ENCODE results near the gene HFE.

The HFE gene

DNA sequence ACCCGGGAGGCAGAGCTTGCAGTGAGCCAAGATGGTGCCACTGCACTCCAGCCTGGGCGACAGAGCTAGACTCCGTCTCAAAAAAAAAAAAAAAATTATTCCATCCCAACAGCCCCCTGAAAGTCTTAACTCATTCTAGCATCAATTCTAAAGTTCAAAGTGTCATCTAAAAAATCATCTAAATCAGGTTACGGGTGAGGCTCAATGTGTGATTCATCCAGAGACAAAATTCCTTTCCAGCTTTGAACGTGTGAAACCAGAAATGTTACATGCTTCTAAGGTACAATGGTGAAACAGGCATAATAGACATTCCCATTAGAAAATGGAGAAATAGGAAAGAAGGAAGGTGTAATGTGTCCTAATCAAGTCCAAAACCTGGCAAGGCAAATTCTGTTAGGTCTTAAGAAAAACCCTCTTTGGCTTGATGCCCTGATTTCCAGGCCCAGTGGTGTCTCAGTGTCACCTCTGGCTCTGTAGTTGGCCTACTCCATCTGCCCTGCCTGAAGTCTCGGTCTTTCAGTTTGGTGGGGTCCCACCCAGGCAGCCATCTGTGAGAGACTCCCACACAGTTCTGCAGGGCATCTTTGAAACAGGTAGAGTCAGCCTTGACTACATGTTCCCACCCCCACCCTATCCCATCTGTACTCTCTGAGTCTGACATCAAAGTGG, 43.5 kb downstream of the HFE start:
- peaks cover 4% of the 10 kb centered on the region for H3K36me3 ChIP-seq (ENCODE audit: control insufficient read depth, insufficient read depth, low read length)
- H3K9ac ChIP-seq (ENCODE audit: low read length): no peak overlapping the region
- H3K9me3 ChIP-seq (ENCODE audit: control insufficient read depth, low read length): no peaks in the 10 kb centered on the region
- no peaks in the 10 kb centered on the region for H3K27me3 ChIP-seq (ENCODE audit: control insufficient read depth, insufficient read depth, low read length)
- H3K4me3 ChIP-seq (ENCODE audit: low read length): no peak overlapping the region
- H3K4me1 ChIP-seq (ENCODE audit: control insufficient read depth, insufficient read depth, low read length): peaks cover 18% of the 10 kb centered on the region

DNA sequence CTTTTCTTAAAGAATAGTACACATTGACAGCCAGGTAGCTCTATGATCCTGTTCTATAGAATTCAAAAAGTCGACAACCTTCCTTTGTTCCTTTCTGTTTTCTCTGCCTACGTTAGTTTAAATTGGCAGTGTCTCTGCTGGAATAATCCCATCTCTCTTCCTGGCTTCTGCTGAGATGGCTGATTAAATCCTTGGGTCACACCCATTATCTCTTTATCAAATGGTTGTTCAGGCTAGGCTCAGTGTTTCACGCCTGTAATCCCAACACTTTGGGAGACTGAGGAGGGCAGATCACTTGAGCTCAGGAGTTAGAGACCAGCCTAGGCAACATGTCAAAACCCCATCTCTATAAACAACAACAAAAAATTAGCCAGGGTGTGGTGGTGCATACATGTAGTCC, 44.4 kb downstream of the HFE start:
- peaks cover 18% of the 10 kb centered on the region for H3K4me1 ChIP-seq (ENCODE audit: control insufficient read depth, insufficient read depth, low read length)
- no peaks in the 10 kb centered on the region for H3K9me3 ChIP-seq (ENCODE audit: control insufficient read depth, low read length)
- H3K36me3 ChIP-seq (ENCODE audit: control insufficient read depth, insufficient read depth, low read length): peaks cover 4% of the 10 kb centered on the region
- no peak overlapping the region for H3K9ac ChIP-seq (ENCODE audit: low read length)
- H3K27me3 ChIP-seq (ENCODE audit: control insufficient read depth, insufficient read depth, low read length): no peaks in the 10 kb centered on the region
- no peak overlapping the region for H3K4me3 ChIP-seq (ENCODE audit: low read length)

DNA sequence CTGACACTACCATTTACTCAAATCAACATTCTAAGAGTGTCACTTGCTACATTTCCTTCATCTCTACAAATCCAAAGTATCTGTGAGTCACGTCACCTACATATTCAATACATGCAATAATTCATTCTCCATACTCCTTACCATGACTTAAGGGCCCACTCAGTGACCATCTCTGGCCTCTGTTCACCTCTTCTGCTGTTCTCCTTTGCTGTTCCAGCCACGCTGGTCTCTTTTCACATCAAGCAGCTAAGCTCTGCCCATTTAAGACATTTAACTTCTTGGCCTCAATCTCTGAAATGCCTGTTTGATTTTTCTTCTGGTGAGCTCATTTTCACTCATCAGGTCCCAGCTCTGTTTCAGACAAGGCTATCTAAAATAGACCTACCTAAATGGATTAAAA, 46.5 kb downstream of the HFE start:
- Histone ChIP-seq H3K9ac (ENCODE audit: low read length) (no peak overlapping the region), H3K4me1 (ENCODE audit: control insufficient read depth, insufficient read depth, low read length) (peaks cover 6% of the 10 kb centered on the region), H3K9me3 (ENCODE audit: control insufficient read depth, low read length) (no peaks in the 10 kb centered on the region), H3K4me3 (ENCODE audit: low read length) (no peak overlapping the region), H3K27me3 (ENCODE audit: control insufficient read depth, insufficient read depth, low read length) (no peaks in the 10 kb centered on the region), H3K36me3 (ENCODE audit: control insufficient read depth, insufficient read depth, low read length) (peaks cover 4% of the 10 kb centered on the region)

DNA sequence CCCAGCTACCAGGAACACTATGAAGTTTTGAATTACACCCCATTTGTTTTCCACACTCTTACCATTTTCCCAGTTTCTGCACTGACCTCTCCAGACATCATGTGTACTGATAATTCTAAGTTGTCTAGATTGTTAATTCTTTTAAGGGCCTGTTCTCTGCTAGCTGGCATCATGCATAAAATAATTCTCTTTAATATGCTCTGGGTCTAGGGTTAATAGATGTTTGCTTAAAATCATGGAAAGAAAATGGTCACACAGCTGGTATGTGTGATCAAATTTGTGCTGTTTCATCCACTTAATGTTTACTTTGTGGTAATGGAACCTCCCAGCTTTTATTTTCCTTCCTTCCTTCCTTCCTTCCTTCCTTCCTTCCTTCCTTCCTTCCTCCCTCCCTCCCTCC, 49.1 kb downstream of the HFE start:
- Histone ChIP-seq H3K4me3 (ENCODE audit: low read length) (no peak overlapping the region), H3K36me3 (ENCODE audit: control insufficient read depth, insufficient read depth, low read length) (no peaks in the 10 kb centered on the region), H3K9me3 (ENCODE audit: control insufficient read depth, low read length) (no peaks in the 10 kb centered on the region)

DNA sequence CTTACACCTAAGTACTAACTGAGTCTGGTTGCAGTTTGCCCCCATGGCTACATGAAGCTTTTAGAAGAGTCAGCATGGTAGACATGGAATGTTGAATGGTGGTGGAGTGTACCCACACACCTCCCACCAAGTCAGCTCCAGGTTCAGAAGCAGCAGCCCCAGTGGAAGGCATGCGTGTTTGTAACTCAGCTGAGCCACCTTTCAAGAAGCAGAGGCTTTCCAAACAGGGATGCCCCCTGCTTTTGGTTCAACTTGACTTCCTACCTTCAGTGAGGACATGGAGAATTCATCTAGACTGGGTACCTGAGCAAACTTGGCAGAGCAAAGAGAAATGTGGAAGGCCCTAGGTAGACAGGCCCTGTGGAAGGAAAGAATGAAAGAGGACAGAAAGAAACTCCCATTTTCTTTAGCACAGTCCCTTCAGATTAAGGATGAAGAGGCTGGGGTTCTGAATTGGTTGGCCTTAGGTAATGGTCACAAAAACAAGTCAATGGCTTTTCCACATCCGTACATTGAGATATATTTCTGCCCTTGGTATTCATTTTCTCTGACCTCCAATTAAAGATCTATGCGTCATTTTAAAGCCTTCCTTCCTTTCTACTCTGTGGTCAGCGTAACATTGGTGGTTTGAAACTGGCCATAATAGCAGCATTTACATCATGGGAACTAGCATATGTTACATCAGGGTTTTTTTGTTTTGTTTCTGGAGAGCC, 53.2 kb downstream of the HFE start:
- H3K4me1 ChIP-seq (ENCODE audit: control insufficient read depth, insufficient read depth, low read length): no peaks in the 10 kb centered on the region
- no peak overlapping the region for H3K4me3 ChIP-seq (ENCODE audit: low read length)
- H3K9ac ChIP-seq (ENCODE audit: low read length): no peak overlapping the region
- H3K27me3 ChIP-seq (ENCODE audit: control insufficient read depth, insufficient read depth, low read length): no peaks in the 10 kb centered on the region
- H3K9me3 ChIP-seq (ENCODE audit: control insufficient read depth, low read length): no peaks in the 10 kb centered on the region
- no peaks in the 10 kb centered on the region for H3K36me3 ChIP-seq (ENCODE audit: control insufficient read depth, insufficient read depth, low read length)

More for the DNA sequence above, 49.1 kb downstream of the HFE start:
- H3K27me3 ChIP-seq (ENCODE audit: control insufficient read depth, insufficient read depth, low read length): no peaks in the 10 kb centered on the region
- H3K4me1 ChIP-seq (ENCODE audit: control insufficient read depth, insufficient read depth, low read length): no peaks in the 10 kb centered on the region
- H3K9ac ChIP-seq (ENCODE audit: low read length): no peak overlapping the region

DNA sequence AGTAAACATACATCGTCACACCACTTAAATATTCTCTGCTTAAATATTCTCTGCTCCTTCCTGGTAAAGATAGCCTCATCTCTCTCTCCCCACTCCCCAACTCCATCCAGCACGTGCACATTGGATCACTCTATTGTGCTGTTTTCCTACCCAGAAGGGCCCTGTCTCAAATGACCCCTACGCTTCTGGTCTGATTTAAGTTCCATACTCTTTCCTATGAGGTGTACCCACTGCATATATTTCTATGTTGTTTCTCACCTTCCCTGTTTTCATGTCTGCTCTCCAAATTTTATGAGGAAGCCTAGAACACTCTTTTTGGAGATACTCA, 53.7 kb downstream of the HFE start:
- Histone ChIP-seq H3K36me3 (ENCODE audit: control insufficient read depth, insufficient read depth, low read length) (no peaks in the 10 kb centered on the region), H3K4me3 (ENCODE audit: low read length) (no peak overlapping the region), H3K9me3 (ENCODE audit: control insufficient read depth, low read length) (no peaks in the 10 kb centered on the region), H3K9ac (ENCODE audit: low read length) (no peak overlapping the region), H3K4me1 (ENCODE audit: control insufficient read depth, insufficient read depth, low read length) (no peaks in the 10 kb centered on the region), H3K27me3 (ENCODE audit: control insufficient read depth, insufficient read depth, low read length) (no peaks in the 10 kb centered on the region)

DNA sequence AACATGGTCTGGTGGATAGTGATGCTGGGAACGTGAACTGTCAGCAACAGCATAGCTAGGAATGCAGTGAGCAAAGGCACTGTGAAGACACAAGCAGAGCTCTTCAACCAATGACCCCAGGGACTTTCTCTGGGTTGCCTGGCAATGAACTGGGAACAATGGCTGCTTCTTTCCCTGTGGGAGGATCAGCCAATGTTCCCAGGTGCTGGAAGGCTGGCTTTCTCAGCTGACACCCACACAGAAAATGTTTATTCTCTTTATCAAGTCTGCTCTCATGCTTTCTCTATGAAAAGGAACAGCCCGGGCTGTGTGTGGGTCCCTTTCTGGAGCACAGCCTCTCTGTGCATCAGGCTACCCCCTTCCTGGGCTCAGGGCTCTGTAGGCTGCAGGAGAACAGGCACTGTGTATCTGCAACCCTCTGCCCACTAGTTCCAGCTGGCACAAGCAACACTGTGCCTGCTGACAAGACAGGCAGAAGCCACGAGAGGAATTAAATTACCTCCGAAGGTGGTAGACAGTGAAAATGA, 54.2 kb downstream of the HFE start:
- Histone ChIP-seq H3K4me3 (ENCODE audit: low read length) (no peak overlapping the region), H3K9me3 (ENCODE audit: control insufficient read depth, low read length) (no peaks in the 10 kb centered on the region), H3K36me3 (ENCODE audit: control insufficient read depth, insufficient read depth, low read length) (no peaks in the 10 kb centered on the region), H3K27me3 (ENCODE audit: control insufficient read depth, insufficient read depth, low read length) (no peaks in the 10 kb centered on the region), H3K4me1 (ENCODE audit: control insufficient read depth, insufficient read depth, low read length) (no peaks in the 10 kb centered on the region), H3K9ac (ENCODE audit: low read length) (no peak overlapping the region)

DNA sequence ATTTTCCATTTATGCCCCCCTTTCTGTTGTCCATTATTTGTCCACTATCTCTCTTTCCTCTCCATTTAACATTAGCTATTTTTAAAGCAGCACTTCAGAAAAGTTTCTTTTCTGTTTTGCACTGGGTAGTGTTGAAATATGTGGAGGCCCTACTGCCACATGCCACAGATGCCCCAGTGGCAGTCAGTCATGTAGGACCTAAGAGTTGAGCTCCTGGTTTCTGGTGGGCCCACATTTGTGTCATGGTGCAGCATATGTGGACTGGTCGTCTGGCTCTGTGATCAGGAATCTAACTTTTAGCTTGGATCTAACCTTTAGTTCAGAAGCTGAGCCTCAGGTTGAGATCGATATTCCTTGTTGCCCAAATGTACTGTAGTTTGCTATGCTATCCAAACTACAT, 54.8 kb downstream of the HFE start:
- Histone ChIP-seq H3K27me3 (ENCODE audit: control insufficient read depth, insufficient read depth, low read length) (no peaks in the 10 kb centered on the region), H3K4me3 (ENCODE audit: low read length) (no peak overlapping the region), H3K9ac (ENCODE audit: low read length) (no peak overlapping the region), H3K9me3 (ENCODE audit: control insufficient read depth, low read length) (no peaks in the 10 kb centered on the region), H3K36me3 (ENCODE audit: control insufficient read depth, insufficient read depth, low read length) (no peaks in the 10 kb centered on the region), H3K4me1 (ENCODE audit: control insufficient read depth, insufficient read depth, low read length) (no peaks in the 10 kb centered on the region)
